ENCODE results near the gene NR5A2.

The NR5A2 gene

GRCh38 chr1:200062143-200062542 is 34.6 kb downstream of the NR5A2 start:
- DNase-seq (ENCODE audit: low read depth in 1 of 2, low spot score in 1 of 2) = no peak

GRCh38 chr1:200072636-200073285 is 45.3 kb downstream of the NR5A2 start:
- DNase-seq (ENCODE audit: low read depth in 1 of 2, low spot score in 1 of 2) = no peak

- DNase-seq (ENCODE audit: low read depth in 1 of 2, low spot score in 1 of 2) = no peak
These were observed 45.8 kb downstream of the NR5A2 start for GRCh38 chr1:200073286-200073637.

- DNase-seq (ENCODE audit: low read depth in 1 of 2, low spot score in 1 of 2) = no peak
These were observed 48.0 kb downstream of the NR5A2 start for GRCh38 chr1:200075522-200075921.

- no peak for DNase-seq (ENCODE audit: low read depth in 1 of 2, low spot score in 1 of 2)
These were observed 48.5 kb downstream of the NR5A2 start for GRCh38 chr1:200075938-200076546.

GRCh38 chr1:200079232-200079940 is 51.9 kb downstream of the NR5A2 start:
- no peak for DNase-seq (ENCODE audit: low read depth in 1 of 2, low spot score in 1 of 2)

GRCh38 chr1:200081151-200081968 is 53.9 kb downstream of the NR5A2 start:
- no peak for DNase-seq (ENCODE audit: low read depth in 1 of 2, low spot score in 1 of 2)

GRCh38 chr1:200081969-200082245 is 54.4 kb downstream of the NR5A2 start:
- no peak for DNase-seq (ENCODE audit: low read depth in 1 of 2, low spot score in 1 of 2)

- DNase-seq (ENCODE audit: low read depth in 1 of 2, low spot score in 1 of 2) = no peak
These were observed 54.8 kb downstream of the NR5A2 start for GRCh38 chr1:200082329-200082728.

GRCh38 chr1:200090252-200091159 is 63.0 kb downstream of the NR5A2 start:
- DNase-seq (ENCODE audit: low read depth in 1 of 2, low spot score in 1 of 2) = no peak

- no peak for DNase-seq (ENCODE audit: low read depth in 1 of 2, low spot score in 1 of 2)
These were observed 67.6 kb downstream of the NR5A2 start for GRCh38 chr1:200095057-200095577.

- no peak for DNase-seq (ENCODE audit: low read depth in 1 of 2, low spot score in 1 of 2)
These were observed 69.3 kb downstream of the NR5A2 start for GRCh38 chr1:200096774-200097173.

- DNase-seq (ENCODE audit: low read depth in 1 of 2, low spot score in 1 of 2) = no peak
These were observed 71.5 kb downstream of the NR5A2 start for GRCh38 chr1:200099040-200099439.

- DNase-seq (ENCODE audit: low read depth in 1 of 2, low spot score in 1 of 2) = no peak
These were observed 76.6 kb downstream of the NR5A2 start for GRCh38 chr1:200103966-200104583.

GRCh38 chr1:200107004-200107470 is 79.5 kb downstream of the NR5A2 start:
- DNase-seq (ENCODE audit: low read depth in 1 of 2, low spot score in 1 of 2) = no peak

GRCh38 chr1:200108659-200109058 is 81.1 kb downstream of the NR5A2 start:
- no peak for DNase-seq (ENCODE audit: low read depth in 1 of 2, low spot score in 1 of 2)

GRCh38 chr1:200112290-200112689 is 84.8 kb downstream of the NR5A2 start:
- no peak for DNase-seq (ENCODE audit: low read depth in 1 of 2, low spot score in 1 of 2)

- no peak for DNase-seq (ENCODE audit: low read depth in 1 of 2, low spot score in 1 of 2)
These were observed 88.0 kb downstream of the NR5A2 start for GRCh38 chr1:200115532-200115931.

- no peak for DNase-seq (ENCODE audit: low read depth in 1 of 2, low spot score in 1 of 2)
These were observed 88.8 kb downstream of the NR5A2 start for GRCh38 chr1:200116324-200116723.

Measured in activated CD4-positive, alpha-beta T cell treated with anti-CD3 and anti-CD28 coated beads, Interleukin-2, amount 50 U/mL, for 24 hours (primary cell).